ENCODE data around the gene LRBA.

GRCh38 chr4:150231107-150231770 lies 783.8 kb downstream of the LRBA start:
- TF ChIP-seq CTCF (IDR thresholded peaks at IDR 0.05) (no peak), EP300 (IDR thresholded peaks at IDR 0.05) (no peak), POLR2A (IDR thresholded peaks at IDR 0.05) (no peak)

Measured in stomach (tissue), 4 donors.